Neural progenitor cell (in vitro differentiated cells): Measurements from ENCODE around the gene NRG3.

Experiments used
- CTCF ChIP-seq: fragments of 200-600 bp; sonication (generic); IDR thresholded peaks from 2 replicates; pipeline ENCODE4 v1.5.1; 2017; ENCODE audit warnings: antibody characterized with exemption, mild to moderate bottlenecking
- EZH2 ChIP-seq: fragments of 200-600 bp; sonication (generic); IDR thresholded peaks from 2 replicates; pipeline ENCODE4 v1.6.1; 2017; ENCODE audit warnings: antibody characterized with exemption, mild to moderate bottlenecking, moderate library complexity

- TF ChIP-seq EZH2 = no peak
- no peak for TF ChIP-seq CTCF
Observed at GRCh38 chr10:82887488-82887887, 1012.5 kb downstream of the NRG3 start.
